IPS DF 6.9 (cell line): ENCODE measurements around the gene SEMA3F.

Source experiments
- DNase-seq: peaks from one replicate; pipeline ENCODE4 v3.0.0-alpha.2; 2013; ENCODE audit warnings: low read depth, low spot score
- H3K27ac ChIP-seq: one replicate; pipeline ENCODE4 v1.5.1; 2013; ENCODE audit warnings: low read length, control low read depth
- H3K27me3 ChIP-seq: 2 replicates; pipeline ENCODE4 v1.6.1; 2013; ENCODE audit warnings: mild to moderate bottlenecking, low read length; ENCODE audit not compliant: control insufficient read depth, insufficient read depth
- H3K36me3 ChIP-seq: 2 replicates; pipeline ENCODE4 v1.6.1; 2013; ENCODE audit warnings: low read length; ENCODE audit not compliant: control insufficient read depth, insufficient read depth
- H3K4me1 ChIP-seq: 2 replicates; pipeline ENCODE4 v1.6.1; 2013; ENCODE audit warnings: low read length; ENCODE audit not compliant: control insufficient read depth, insufficient read depth
- H3K4me3 ChIP-seq: 2 replicates; pipeline ENCODE4 v1.5.1; 2013; ENCODE audit warnings: mild to moderate bottlenecking, low read length
- H3K9me3 ChIP-seq: 2 replicates; pipeline ENCODE4 v1.6.1; 2013; ENCODE audit warnings: low read length, inconsistent platforms; ENCODE audit not compliant: control insufficient read depth, insufficient read depth
- WGBS: extraction: QIAGEN DNeasy Blood & Tissue Kit; methylation state at CpG from one replicate; pipeline ENCODE4 v1.1.7; 2013; ENCODE audit warnings: mixed read lengths, missing lambda C conversion rate; ENCODE audit not compliant: insufficient read length, insufficient coverage; 5-methylcytosine and 5-hydroxymethylcytosine counted together

Gene SEMA3F

DNA sequence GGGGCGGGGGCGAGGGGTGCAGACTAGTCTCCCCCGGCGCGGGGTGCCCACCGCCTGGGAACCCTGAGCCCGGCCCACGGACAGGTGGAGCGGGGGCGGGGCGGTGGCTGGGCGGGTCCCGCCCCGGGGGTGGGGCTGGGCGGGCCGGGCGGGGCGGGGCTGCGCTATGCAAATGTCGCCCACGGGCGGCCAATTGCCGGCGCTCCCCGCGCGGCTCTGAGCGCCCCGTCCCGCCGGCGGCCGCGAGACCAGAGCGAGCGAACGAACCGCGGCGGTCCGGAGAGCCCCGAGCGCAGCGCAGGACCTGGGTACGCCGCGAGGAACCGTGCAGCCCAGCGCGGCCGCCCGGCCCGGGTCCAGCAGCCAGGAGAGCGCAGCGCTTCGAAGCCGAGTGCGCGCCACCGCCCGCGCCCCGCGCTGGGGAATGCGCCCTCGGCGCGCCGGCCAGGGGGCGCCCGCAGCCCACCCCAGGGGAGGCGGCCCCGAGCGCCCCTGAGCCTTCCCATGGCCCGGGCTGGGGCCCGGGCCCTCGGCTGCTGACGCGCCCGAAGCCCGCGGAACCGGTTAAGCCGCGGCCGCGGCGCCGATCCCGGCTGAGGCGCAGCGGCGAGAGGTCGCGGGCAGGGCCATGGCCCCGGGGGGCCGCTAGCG lies at the start of gene SEMA3F:
Gene SEMA3F (plus strand): TSS at position 485 of the 651 bp plus-strand sequence. CDS start 4,299 bp downstream, outside the sequence.
- no CpG with 5 or more reads among the region's 98 CpGs for WGBS
- Histone ChIP-seq H3K9me3 (no peaks in the 10 kb centered on the region), H3K4me3 (peak within 1 kb of the TSS; percentile 76), H3K36me3 (peaks cover 3% of the 10 kb centered on the region; the same call in 1 of the 2 replicates), H3K27ac (no peak within 1 kb of the TSS), H3K27me3 (no peaks in the 10 kb centered on the region), H3K4me1 (peaks cover 16% of the 10 kb centered on the region)
- DNase-seq, result no peak

- Histone ChIP-seq H3K4me1 (no peaks in the 10 kb centered on the region), H3K4me3 (no peak overlapping the region), H3K27ac (no peak overlapping the region), H3K9me3 (no peaks in the 10 kb centered on the region), H3K36me3 (peaks cover 45% of the 10 kb centered on the region), H3K27me3 (no peaks in the 10 kb centered on the region)
- WGBS, result no CpG with 5 or more reads among the region's 5 CpGs
- no peak for DNase-seq
Observed at GRCh38 chr3:50111757-50112156, 43.4 kb upstream of the SEMA3F start.

GRCh38 chr3:50112462-50112861 lies 42.7 kb upstream of the SEMA3F start:
- no peaks in the 10 kb centered on the region for H3K4me1 ChIP-seq
- no CpG with 5 or more reads among the region's 3 CpGs for WGBS

GRCh38 chr3:50117120-50117519 lies 38.0 kb upstream of the SEMA3F start:
- DNase-seq, result no peak
- H3K36me3 ChIP-seq, result peaks cover 37% of the 10 kb centered on the region
- WGBS, result no CpG with 5 or more reads among the region's 8 CpGs
- no peaks in the 10 kb centered on the region for H3K4me1 ChIP-seq
- H3K4me3 ChIP-seq, result no peak overlapping the region
- no peaks in the 10 kb centered on the region for H3K9me3 ChIP-seq
- no peak overlapping the region for H3K27ac ChIP-seq
- H3K27me3 ChIP-seq, result no peaks in the 10 kb centered on the region

More at GRCh38 chr3:50112462-50112861, 42.7 kb upstream of the SEMA3F start:
- no peaks in the 10 kb centered on the region for H3K27me3 ChIP-seq
- no peak for DNase-seq
- H3K4me3 ChIP-seq, result no peak overlapping the region
- peaks cover 43% of the 10 kb centered on the region for H3K36me3 ChIP-seq
- no peak overlapping the region for H3K27ac ChIP-seq
- H3K9me3 ChIP-seq, result no peaks in the 10 kb centered on the region

- Histone ChIP-seq H3K36me3 (peaks cover 36% of the 10 kb centered on the region), H3K27ac (no peak overlapping the region), H3K9me3 (no peaks in the 10 kb centered on the region), H3K4me3 (no peak overlapping the region), H3K4me1 (no peaks in the 10 kb centered on the region), H3K27me3 (no peaks in the 10 kb centered on the region)
- no peak for DNase-seq
- no CpG with 5 or more reads among the region's 10 CpGs for WGBS
Observed at GRCh38 chr3:50118237-50118636, 36.9 kb upstream of the SEMA3F start.

DNA sequence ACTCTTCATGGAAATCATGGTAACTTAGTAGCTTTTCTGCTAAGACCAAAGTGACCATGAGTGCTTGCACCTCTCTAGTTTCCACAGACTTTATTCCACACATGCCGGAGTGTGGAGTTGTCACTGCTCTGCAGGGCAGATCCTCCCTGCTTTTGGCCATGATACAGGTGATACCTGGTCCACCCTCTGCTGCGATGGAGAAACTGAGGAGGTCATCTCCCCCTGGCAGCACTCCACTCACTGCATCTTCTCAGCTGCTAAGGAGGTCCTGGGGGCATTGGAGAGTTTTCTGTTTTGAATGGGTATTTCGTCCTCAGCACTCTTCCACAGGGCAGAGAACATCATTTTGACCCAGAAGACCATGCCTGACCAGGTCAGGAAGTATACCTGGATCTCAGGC lies 35.3 kb upstream of the SEMA3F start:
- Histone ChIP-seq H3K9me3 (no peaks in the 10 kb centered on the region), H3K27ac (no peak overlapping the region), H3K27me3 (no peaks in the 10 kb centered on the region), H3K36me3 (peaks cover 26% of the 10 kb centered on the region), H3K4me3 (no peak overlapping the region), H3K4me1 (peaks cover 4% of the 10 kb centered on the region)
- no CpG with 5 or more reads among the region's 3 CpGs for WGBS
- no peak for DNase-seq

DNA sequence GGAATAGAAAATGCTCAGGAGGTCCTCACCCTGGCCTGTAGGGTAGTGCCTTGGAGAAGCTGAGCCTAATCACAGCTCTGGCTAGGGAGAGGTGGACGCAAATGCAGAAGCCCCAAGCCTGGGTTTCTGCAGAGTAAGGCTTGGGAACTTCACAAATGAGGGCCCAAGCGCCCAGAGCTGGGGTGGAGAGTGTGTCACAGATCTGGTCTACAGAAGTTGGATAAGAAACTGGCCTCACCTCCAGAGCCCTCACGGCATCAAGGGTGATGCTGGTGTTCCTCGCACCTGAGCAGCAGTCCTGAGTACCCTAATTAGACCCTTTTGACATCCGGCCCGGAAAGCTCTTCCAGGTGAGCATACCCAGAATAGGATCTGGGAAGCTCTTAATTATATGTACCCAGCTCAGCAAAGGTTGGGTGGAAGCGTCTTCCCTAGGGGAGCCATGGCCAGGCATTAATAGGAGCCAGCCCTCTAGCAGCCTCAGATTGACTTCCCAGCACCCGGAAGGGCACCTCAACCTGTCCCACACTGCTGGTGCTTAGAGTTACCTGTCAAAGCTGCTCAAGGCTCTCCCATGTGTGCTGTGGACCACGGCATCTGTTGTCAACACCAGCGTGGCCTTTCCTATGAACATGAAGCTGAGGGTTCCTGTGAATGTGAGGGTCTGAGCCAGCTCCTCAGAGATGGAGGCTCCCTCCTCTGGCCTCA lies 34.6 kb upstream of the SEMA3F start:
- Histone ChIP-seq H3K27me3 (no peaks in the 10 kb centered on the region), H3K9me3 (no peaks in the 10 kb centered on the region), H3K36me3 (peaks cover 20% of the 10 kb centered on the region), H3K4me3 (no peak overlapping the region), H3K4me1 (peaks cover 8% of the 10 kb centered on the region), H3K27ac (no peak overlapping the region)
- WGBS, result no CpG with 5 or more reads among the region's 10 CpGs
- no peak for DNase-seq

DNA sequence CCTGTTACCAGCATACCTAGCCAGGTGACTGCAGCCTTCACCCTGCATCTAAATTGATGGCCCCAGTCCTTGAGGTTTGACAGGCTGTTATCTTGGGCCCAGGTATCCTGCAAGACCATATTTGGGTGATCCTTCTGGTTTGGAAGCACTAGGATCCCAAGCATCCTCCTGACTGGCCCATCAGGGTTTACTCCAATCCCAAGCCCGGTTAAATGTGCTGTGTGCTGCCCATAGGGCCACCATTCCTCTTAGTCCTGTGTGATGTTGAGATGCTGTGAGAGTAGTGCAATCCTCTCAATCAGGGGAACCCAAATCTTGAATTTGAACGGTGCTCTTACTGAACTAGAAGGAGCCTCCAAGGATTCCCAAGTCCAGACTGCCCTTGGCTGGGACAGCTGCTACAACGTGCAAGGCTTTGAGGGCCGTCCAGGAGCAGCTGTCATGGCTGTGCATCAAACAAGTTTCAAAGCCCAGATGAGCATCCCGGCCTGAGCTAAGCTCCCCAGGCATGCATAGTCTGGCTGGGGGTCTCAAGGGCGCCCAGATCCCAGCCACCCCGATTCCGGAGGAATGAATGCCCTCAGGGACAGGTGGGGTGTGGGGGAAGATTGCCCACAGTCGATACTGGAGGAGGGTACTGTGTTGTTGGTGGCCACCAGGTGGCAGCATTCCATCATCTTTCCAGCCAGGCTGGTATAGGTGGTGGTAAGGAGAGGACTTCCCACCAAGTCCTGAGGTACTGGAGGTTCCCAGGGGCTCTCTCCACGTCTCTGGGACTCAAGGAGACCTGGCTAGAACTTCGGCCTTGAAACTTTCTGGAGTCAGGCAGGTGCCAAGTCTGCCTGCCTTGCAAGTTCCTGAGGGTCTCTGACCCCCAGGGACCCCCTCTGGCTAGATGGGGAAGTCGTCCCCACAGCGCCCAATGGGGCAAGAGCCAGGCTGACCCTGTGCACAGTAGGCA lies 33.8 kb upstream of the SEMA3F start:
- no peaks in the 10 kb centered on the region for H3K27me3 ChIP-seq
- H3K4me1 ChIP-seq, result peaks cover 16% of the 10 kb centered on the region
- H3K27ac ChIP-seq, result no peak overlapping the region
- DNase-seq, result peak; percentile 72
- no CpG with 5 or more reads among the region's 13 CpGs for WGBS
- no peak overlapping the region for H3K4me3 ChIP-seq
- peaks cover 12% of the 10 kb centered on the region for H3K36me3 ChIP-seq
- H3K9me3 ChIP-seq, result no peaks in the 10 kb centered on the region

DNA sequence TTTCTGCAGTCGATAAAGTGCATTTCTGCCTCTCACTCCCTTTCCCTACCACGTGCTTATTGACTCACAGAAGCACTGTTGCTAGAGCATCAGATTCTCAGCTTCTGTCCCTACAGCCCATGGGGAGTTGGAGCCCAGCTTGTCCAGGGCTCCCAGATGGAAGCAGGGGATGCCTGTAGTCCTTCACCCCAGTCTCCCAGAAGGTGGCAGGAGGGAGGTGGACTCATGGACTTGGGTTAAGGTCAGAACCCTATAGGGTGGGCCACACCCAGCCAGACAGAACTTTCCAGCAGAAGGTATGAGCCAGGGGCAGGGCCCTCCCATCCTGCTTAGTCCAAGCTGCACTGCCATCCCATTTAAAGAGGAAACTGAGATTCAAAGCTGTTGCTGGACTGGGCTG lies 33.1 kb upstream of the SEMA3F start:
- Histone ChIP-seq H3K27me3 (no peaks in the 10 kb centered on the region), H3K27ac (no peak overlapping the region), H3K36me3 (peaks cover 10% of the 10 kb centered on the region), H3K4me1 (peaks cover 18% of the 10 kb centered on the region), H3K9me3 (no peaks in the 10 kb centered on the region), H3K4me3 (no peak overlapping the region)
- no peak for DNase-seq
- WGBS, result no CpG with 5 or more reads among the region's 2 CpGs
